ENCODE data around the gene SPX.

Gene SPX

DNA sequence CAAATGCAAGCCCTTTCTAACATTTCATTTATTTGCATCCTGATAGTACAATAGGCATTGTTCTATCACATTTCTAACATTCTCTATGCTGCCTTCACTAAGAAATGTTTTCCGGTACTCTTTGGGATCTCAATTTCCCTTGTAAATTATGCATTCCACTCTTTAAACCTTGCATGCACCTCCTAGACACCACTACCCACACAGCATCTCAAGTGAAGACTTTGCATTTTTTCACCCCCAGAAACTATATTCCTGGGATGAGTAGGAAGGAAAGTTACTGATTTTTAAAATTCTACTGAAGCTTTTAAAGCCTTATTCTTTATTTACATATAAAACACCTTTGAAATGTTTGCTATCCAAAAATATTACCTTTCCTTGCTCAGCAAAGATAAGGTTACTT, 51.4 kb downstream of the SPX start:
- DNase-seq (ENCODE audit: low read depth in 3 of 3), result no peak

DNA sequence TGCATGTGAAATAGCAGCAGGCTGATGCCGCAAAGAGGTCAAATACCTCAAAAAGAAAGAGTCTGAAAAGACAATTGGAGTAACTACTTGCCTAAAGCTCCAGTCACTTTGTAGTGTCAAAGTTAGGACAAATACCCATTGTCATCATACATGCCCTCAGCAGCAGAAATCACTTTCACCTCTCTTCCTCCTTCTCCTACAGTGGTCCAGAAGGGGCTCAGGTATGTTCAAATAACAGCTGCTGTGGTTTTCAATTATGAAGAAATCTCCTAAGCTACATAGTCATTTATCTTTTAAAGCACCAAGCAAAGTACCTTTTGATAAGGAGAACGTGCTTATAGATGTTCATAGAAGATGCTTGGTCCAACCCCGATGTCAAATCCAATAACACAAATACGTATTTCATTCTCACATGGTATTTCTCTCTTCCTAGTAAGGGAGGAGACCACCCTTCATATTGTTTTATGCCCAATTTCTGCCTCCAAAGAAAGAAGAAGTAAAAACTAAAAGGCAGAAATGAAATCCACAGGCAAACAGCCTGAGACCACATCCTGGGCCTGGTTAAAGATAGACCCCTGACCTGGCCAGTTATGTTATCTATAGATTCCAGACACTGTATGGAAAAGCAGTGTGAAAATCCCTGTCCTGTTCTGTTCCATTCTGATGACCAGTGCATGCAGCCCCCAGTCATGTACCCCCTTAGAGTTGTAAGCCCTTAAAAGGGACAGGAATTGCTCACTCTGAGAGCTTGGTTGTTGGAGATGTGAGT, 54.8 kb downstream of the SPX start:
- DNase-seq (ENCODE audit: low read depth in 3 of 3), result no peak

Measured in stimulated activated CD4-positive, alpha-beta T cell treated with anti-CD3 and anti-CD28 coated beads, TNF-alpha, amount 100 ng/mL, for 48 hours (primary cell).